ENCODE results near the gene ABCA10. TPM values are rescaled to one million over a fixed set of nuclear protein-coding genes. Genes with fewer than 3 reads are reported as not detected.

The ABCA10 gene
- total and polyA plus RNA-seq, 2 experiments from 2014 or later: not detected

- TF ChIP-seq ZNF462 (CRISPR knock-in tag; IDR thresholded peaks at IDR 0.05): no peak
- TF ChIP-seq CREB1 (CRISPR knock-in tag; IDR thresholded peaks at IDR 0.05; ENCODE audit: low read depth): no peak
- TF ChIP-seq JUNB (IDR thresholded peaks at IDR 0.05; ENCODE audit: unreplicated experiment): no peak
- TF ChIP-seq ZNF114 (CRISPR knock-in tag; IDR thresholded peaks at IDR 0.05): no peak
- no peak for TF ChIP-seq EZH2phosphoT487 (IDR thresholded peaks at IDR 0.05; ENCODE audit: unreplicated experiment)
- TF ChIP-seq ZNF331 (CRISPR knock-in tag; IDR thresholded peaks at IDR 0.05; ENCODE audit: low read depth): no peak
- TF ChIP-seq EZH2 (IDR thresholded peaks at IDR 0.05; ENCODE audit: low read depth, unreplicated experiment): no peak
Observed at GRCh38 chr17:69188796-69189195, 39.8 kb downstream of the ABCA10 start (continued).

- Mint-ChIP-seq H3K27me3 (ENCODE audit: insufficient read depth, low read depth, poor library complexity) (peaks cover 2% of the 10 kb centered on the region), H3K4me1 (no peaks in the 10 kb centered on the region), H3K36me3 (ENCODE audit: low read depth) (no peaks in the 10 kb centered on the region), H3K9me3 (no peaks in the 10 kb centered on the region), H3K4me3 (no peak overlapping the region), H3K27ac (no peak overlapping the region)
- DNase-seq (ENCODE audit: low spot score): no peak
- no peak for ATAC-seq
- Histone ChIP-seq H3K9me2 (ENCODE audit: insufficient read depth) (no peaks in the 10 kb centered on the region), H3K4me3 (no peak overlapping the region), H3K4me1 (ENCODE audit: insufficient read depth) (no peaks in the 10 kb centered on the region), H3K79me2 (replicated peaks; ENCODE audit: insufficient read depth) (no peaks in the 10 kb centered on the region), H4K20me1 (replicated peaks; ENCODE audit: insufficient read depth) (no peaks in the 10 kb centered on the region), H3K27me3 (ENCODE audit: insufficient read depth) (no peaks in the 10 kb centered on the region), H2AFZ (no peak overlapping the region), H3K36me3 (ENCODE audit: insufficient read depth) (no peaks in the 10 kb centered on the region), H3K4me2 (no peak overlapping the region), H3F3A (replicated peaks; ENCODE audit: low read depth) (no peaks in the 10 kb centered on the region), H3K27ac (ENCODE audit: low read depth) (no peak overlapping the region)
- TF ChIP-seq ETS1 (IDR thresholded peaks at IDR 0.05) (no peak), STAT1 (IDR thresholded peaks at IDR 0.05; ENCODE audit: unreplicated experiment) (no peak)
Observed at GRCh38 chr17:69188064-69188463, 40.6 kb downstream of the ABCA10 start.
